ENCODE results near the gene LONRF2.
"Not testable (repeated sequence)": the region's sequence is repeated elsewhere in the genome, so short reads cannot be mapped to it uniquely, and the experiment has no call there.

LONRF2 gene

GRCh38 chr2:100250645-100251044, 71.7 kb downstream of the LONRF2 start:
- no peak for DNase-seq

GRCh38 chr2:100248971-100249370, 73.3 kb downstream of the LONRF2 start:
- DNase-seq: no peak

- DNase-seq: not testable (repeated sequence)
Observed at GRCh38 chr2:100248556-100248955, 73.7 kb downstream of the LONRF2 start.

- DNase-seq: no peak
Observed at GRCh38 chr2:100248044-100248330, 74.3 kb downstream of the LONRF2 start.

GRCh38 chr2:100247256-100248043, 74.9 kb downstream of the LONRF2 start:
- no peak for DNase-seq

GRCh38 chr2:100246163-100247145, 75.8 kb downstream of the LONRF2 start:
- peak; percentile 13 for DNase-seq

GRCh38 chr2:100245681-100246080, 76.6 kb downstream of the LONRF2 start:
- DNase-seq: no peak

GRCh38 chr2:100244881-100245605, 77.3 kb downstream of the LONRF2 start:
- no peak for DNase-seq

GRCh38 chr2:100243631-100244030, 78.7 kb downstream of the LONRF2 start:
- DNase-seq: no peak

GRCh38 chr2:100242891-100243619, 79.2 kb downstream of the LONRF2 start:
- peak; percentile 51 for DNase-seq

GRCh38 chr2:100242476-100242875, 79.8 kb downstream of the LONRF2 start:
- DNase-seq: no peak

- DNase-seq: no peak
Observed at GRCh38 chr2:100241236-100241635, 81.1 kb downstream of the LONRF2 start.

GRCh38 chr2:100240386-100240785, 81.9 kb downstream of the LONRF2 start:
- no peak for DNase-seq

- DNase-seq: no peak
Observed at GRCh38 chr2:100239486-100240210, 82.7 kb downstream of the LONRF2 start.

GRCh38 chr2:100238471-100238870, 83.8 kb downstream of the LONRF2 start:
- DNase-seq: no peak

- DNase-seq: no peak
Observed at GRCh38 chr2:100237770-100238169, 84.5 kb downstream of the LONRF2 start.

GRCh38 chr2:100237163-100237562, 85.1 kb downstream of the LONRF2 start:
- DNase-seq: no peak

- no peak for DNase-seq
Observed at GRCh38 chr2:100236166-100236565, 86.1 kb downstream of the LONRF2 start.

- no peak for DNase-seq
Observed at GRCh38 chr2:100235581-100235980, 86.7 kb downstream of the LONRF2 start.

- DNase-seq: no peak
Observed at GRCh38 chr2:100235098-100235497, 87.2 kb downstream of the LONRF2 start.

- DNase-seq: no peak
Observed at GRCh38 chr2:100234141-100234540, 88.2 kb downstream of the LONRF2 start.

GRCh38 chr2:100233061-100233460, 89.2 kb downstream of the LONRF2 start:
- no peak for DNase-seq

All from stimulated activated CD4-positive, alpha-beta T cell treated with anti-CD3 and anti-CD28 coated beads, Interleukin-4, amount 100 ng/mL, for 24 hours (primary cell).